SK-N-SH (cell line): ENCODE data around the gene UST. TPM values are rescaled to one million over a fixed set of nuclear protein-coding genes. Genes with fewer than 3 reads are reported as not detected.

Experiments
- CTCF ChIA-PET: fragments of 300-600, 350-600 bp; formaldehyde crosslinking; extraction: SDS; loops from one replicate; lab custom pipeline; 2021; lab: Yijun Ruan, JAX
- POLR2A ChIA-PET: fragments of 350-600 bp; sonication (Branson Sonifier 250); formaldehyde crosslinking; extraction: SDS; loops from one replicate; lab custom pipeline; 2020; ENCODE audit warnings: antibody characterized with exemption, inconsistent platforms; lab: Yijun Ruan, JAX
- DNase-seq: peaks from one replicate; pipeline ENCODE4 v3.0.0; 2012
- H2AFZ ChIP-seq: fragments of 200-600 bp; sonication (generic); 2 replicates; pipeline ENCODE4 v1.8.1; 2016; ENCODE audit warnings: antibody characterized with exemption, mild to moderate bottlenecking, low read depth
- H3F3A ChIP-seq: fragments of 200-600 bp; sonication (generic); replicated peaks from 2 replicates; pipeline ENCODE3; 2016; ENCODE audit warnings: antibody characterized with exemption, mild to moderate bottlenecking; ENCODE audit not compliant: insufficient read depth
- H3K27ac ChIP-seq, 2 experiments: fragments of 200-500 bp in 1 of 2; fragments of 200-600 bp in 1 of 2; sonication (Bioruptor generic) in 1 of 2; sonication (generic), shearing (Covaris generic) in 1 of 2; 2 replicates each; pipeline versions ENCODE4 v1.5.1 to v1.6.1; 2014 to 2016; ENCODE audit warnings: low read depth in 2 of 2, inconsistent platforms in 1 of 2, low read length in 1 of 2, mild to moderate bottlenecking in 1 of 2, mixed read lengths in 1 of 2
- H3K27me3 ChIP-seq: fragments of 200-600 bp; sonication (generic), shearing (Covaris generic); 2 replicates; pipeline ENCODE4 v1.6.1; 2016; ENCODE audit warnings: mixed run types; ENCODE audit not compliant: insufficient read depth
- H3K36me3 ChIP-seq, 2 experiments: fragments of 200-500 bp in 1 of 2; fragments of 200-600 bp in 1 of 2; sonication (Bioruptor generic) in 1 of 2; sonication (generic) in 1 of 2; replicated peaks in 1 of 2; 2 replicates each; pipeline versions ENCODE3 to v1.5.1; 2014 to 2016; ENCODE audit warnings: low read length in 1 of 2, mild to moderate bottlenecking in 1 of 2; ENCODE audit not compliant: insufficient read depth in 2 of 2, control insufficient read depth in 1 of 2
- H3K4me1 ChIP-seq, 2 experiments: fragments of 200-500 bp in 1 of 2; fragments of 200-600 bp in 1 of 2; sonication (Bioruptor generic) in 1 of 2; sonication (generic), shearing (Covaris generic) in 1 of 2; 2 replicates each; pipeline versions ENCODE4 v1.5.1 to v1.6.1; 2014 to 2016; ENCODE audit warnings: low read depth in 1 of 2, low read length in 1 of 2, mixed run types in 1 of 2; ENCODE audit not compliant: insufficient read depth in 2 of 2, control insufficient read depth in 1 of 2
- H3K4me2 ChIP-seq: fragments of 200-600 bp; sonication (generic), shearing (Covaris generic); 2 replicates; pipeline ENCODE4 v1.6.1; 2017; ENCODE audit warnings: mixed run types
- H3K4me3 ChIP-seq, 2 experiments: fragments of 200-500 bp in 1 of 2; fragments of 200-600 bp in 1 of 2; sonication (Bioruptor generic) in 1 of 2; sonication (generic), shearing (Covaris generic) in 1 of 2; 2 replicates each; pipeline versions ENCODE4 v1.5.1 to v1.8.1; 2014 to 2016; ENCODE audit warnings: low read depth in 2 of 2, inconsistent platforms in 1 of 2, low read length in 1 of 2, mild to moderate bottlenecking in 1 of 2, mixed read lengths in 1 of 2, moderate library complexity in 1 of 2
- H3K79me2 ChIP-seq: fragments of 200-600 bp; sonication (generic); 2 replicates; pipeline ENCODE4 v1.8.1; 2017; ENCODE audit warnings: mild to moderate bottlenecking; ENCODE audit not compliant: insufficient read depth
- H3K9ac ChIP-seq: fragments of 200-600 bp; sonication (generic); 2 replicates; pipeline ENCODE4 v1.6.1; 2017; ENCODE audit warnings: mixed run types
- H3K9me2 ChIP-seq: fragments of 200-600 bp; sonication (generic); 2 replicates; pipeline ENCODE4 v1.6.1; 2017; ENCODE audit warnings: mixed run types
- H3K9me3 ChIP-seq: fragments of 200-600 bp; sonication (generic); 2 replicates; pipeline ENCODE4 v1.6.1; 2017; ENCODE audit warnings: mixed run types, mild to moderate bottlenecking, moderate library complexity
- H4K20me1 ChIP-seq: fragments of 200-600 bp; sonication (generic); 2 replicates; pipeline ENCODE4 v1.6.1; 2017; ENCODE audit warnings: mild to moderate bottlenecking, mixed run types; ENCODE audit not compliant: insufficient read depth
- CHD2 ChIP-seq: fragments of 150-350 bp; IDR thresholded peaks from 2 replicates; pipeline ENCODE4 v1.6.1; 2018; ENCODE audit warnings: low read length; ENCODE audit not compliant: partially characterized antibody
- CTCF ChIP-seq: fragments of 200-600 bp; sonication (generic); IDR thresholded peaks from 2 replicates; pipeline ENCODE4 v1.6.1; 2017; ENCODE audit warnings: antibody characterized with exemption, mild to moderate bottlenecking, moderate library complexity
- EP300 ChIP-seq, 2 experiments: IDR thresholded peaks; 2 replicates each; pipeline versions ENCODE4 v1.4.0 to v1.6.1; 2012; ENCODE audit warnings: borderline replicate concordance in 1 of 2, low read depth in 1 of 2, low read length in 1 of 2
- EZH2phosphoT487 ChIP-seq: fragments of 200-600 bp; sonication (generic); IDR thresholded peaks from 2 replicates; pipeline ENCODE4 v1.6.1; 2017; ENCODE audit warnings: low read depth, mixed run types, mild to moderate bottlenecking, antibody characterized with exemption, moderate library complexity, borderline replicate concordance
- FOXJ3 ChIP-seq: sonication (generic); formaldehyde crosslinking; IDR thresholded peaks from 2 replicates; pipeline ENCODE4 v1.5.1; 2020; ENCODE audit warnings: mild to moderate bottlenecking, missing genetic modification reagents
- FOXM1 ChIP-seq: IDR thresholded peaks from 2 replicates; pipeline ENCODE4 v1.4.0; 2012; ENCODE audit warnings: low read depth, mild to moderate bottlenecking
- GATA2 ChIP-seq: sonication (generic); formaldehyde crosslinking; IDR thresholded peaks from 2 replicates; pipeline ENCODE4 v1.5.0; 2020; ENCODE audit warnings: mild to moderate bottlenecking, missing genetic modification reagents
- IRF3 ChIP-seq: fragments of 150-350 bp; IDR thresholded peaks from 2 replicates; pipeline ENCODE4 v1.6.1; 2016; ENCODE audit warnings: mild to moderate bottlenecking, low read depth, low read length
- JUND ChIP-seq: IDR thresholded peaks from 2 replicates; pipeline ENCODE4 v1.4.0; 2012
- MEF2A ChIP-seq: IDR thresholded peaks from 2 replicates; pipeline ENCODE4 v1.4.0; 2012; ENCODE audit warnings: low read depth, borderline replicate concordance
- NFIC ChIP-seq: IDR thresholded peaks from 2 replicates; pipeline ENCODE4 v1.4.0; 2012; ENCODE audit warnings: borderline replicate concordance
- POLR2AphosphoS5 ChIP-seq: IDR thresholded peaks from 2 replicates; pipeline ENCODE4 v1.6.1; 2012; ENCODE audit warnings: low read depth, low read length
- RFX5 ChIP-seq: IDR thresholded peaks from 2 replicates; pipeline ENCODE4 v1.6.1; 2012; ENCODE audit warnings: mild to moderate bottlenecking, improper control_type of control experiment, low read length
- RXRA ChIP-seq: IDR thresholded peaks from 2 replicates; pipeline ENCODE4 v1.4.0; 2012; ENCODE audit warnings: low read depth, mild to moderate bottlenecking, borderline replicate concordance
- SMC3 ChIP-seq: IDR thresholded peaks from 2 replicates; pipeline ENCODE4 v1.6.1; 2012; ENCODE audit warnings: low read depth, low read length, improper control_type of control experiment
- TCF12 ChIP-seq: IDR thresholded peaks from 2 replicates; pipeline ENCODE4 v1.4.0; 2012
- TEAD4 ChIP-seq: IDR thresholded peaks from 2 replicates; pipeline ENCODE4 v1.4.0; 2012; ENCODE audit warnings: mild to moderate bottlenecking, borderline replicate concordance; ENCODE audit not compliant: insufficient read depth
- USF2 ChIP-seq: fragments of 150-350 bp; IDR thresholded peaks from 2 replicates; pipeline ENCODE4 v1.6.1; 2017; ENCODE audit warnings: antibody characterized with exemption, low read length, low read depth, borderline replicate concordance
- WGBS: methylation state at CpG from one replicate; pipeline ENCODE4 v1.1.6; 2017; ENCODE audit warnings: low lambda C conversion rate; 5-methylcytosine and 5-hydroxymethylcytosine counted together
- polyA plus RNA-seq, 3 experiments: library from polyadenylated mRNA; depleted of rRNA; stranded (reverse); fragments of >200 nt; gene quantifications; 2 replicates each; pipeline ENCODE4 v1.2.3, GENCODE V29; 2012

The UST gene
- polyA plus RNA-seq, 1 of the 3 experiments (the other 2 are of a cell fraction) = 1.7 TPM

GRCh38 chr6:149033454-149033853 lies 286.6 kb downstream of the UST start:
- Histone ChIP-seq H3K4me3 (no peak overlapping the region), H2AFZ (peak overlapping the region; percentile 81), H3K27ac (peak overlapping the region; percentile 62 to 100; a peak in 3 of 4 replicates), H3K9me3 (no peaks in the 10 kb centered on the region), H3F3A (peaks cover 41% of the 10 kb centered on the region), H3K27me3 (no peaks in the 10 kb centered on the region), H4K20me1 (no peaks in the 10 kb centered on the region), H3K9me2 (no peaks in the 10 kb centered on the region), H3K36me3 (no peaks in the 10 kb centered on the region), H3K4me1 (peaks cover 13% of the 10 kb centered on the region in 2 experiments), H3K79me2 (peaks cover 16% of the 10 kb centered on the region), H3K9ac (peak overlapping the region; percentile 93), H3K4me2 (peak overlapping the region; percentile 79; the same call in 1 of the 2 replicates)
- CTCF ChIA-PET = interaction anchor here (1.0 to 6.0 kb wide), 6 partner anchors 9 to 484 kb away, joined by 3 to 104 read pairs (median 4); no protein-coding TSS in a partner anchor
- WGBS = 58% methylated on average over 5 of the region's 5 CpGs
- TF ChIP-seq JUND = no peak
- no peak for TF ChIP-seq EZH2phosphoT487
- no peak for TF ChIP-seq RXRA
- POLR2A ChIA-PET = no interaction called here
- DNase-seq = no peak

GRCh38 chr6:149035766-149036165 lies 288.9 kb downstream of the UST start:
- peaks cover 13% of the 10 kb centered on the region in 2 experiments for H3K4me1 ChIP-seq
- no peaks in the 10 kb centered on the region for H4K20me1 ChIP-seq
- H3K4me2 ChIP-seq = no peak overlapping the region
- no peak overlapping the region for H3K9ac ChIP-seq
- H3K79me2 ChIP-seq = peaks cover 5% of the 10 kb centered on the region; the same call in 1 of the 2 replicates
- peaks cover 31% of the 10 kb centered on the region for H3F3A ChIP-seq
- no peak overlapping the region for H3K27ac ChIP-seq
- no peaks in the 10 kb centered on the region for H3K9me3 ChIP-seq
- H3K9me2 ChIP-seq = no peaks in the 10 kb centered on the region
- H3K4me3 ChIP-seq = no peak overlapping the region
- H3K27me3 ChIP-seq = no peaks in the 10 kb centered on the region
- WGBS = 58% methylated on average over 4 of the region's 5 CpGs
- no peaks in the 10 kb centered on the region for H3K36me3 ChIP-seq
- TF ChIP-seq CTCF = no peak
- no peak for TF ChIP-seq RFX5
- no peak for TF ChIP-seq POLR2AphosphoS5
- no peak for TF ChIP-seq FOXM1
- TF ChIP-seq NFIC = no peak
- no peak for TF ChIP-seq TEAD4
- TF ChIP-seq USF2 = no peak
- TF ChIP-seq TCF12 = no peak
- TF ChIP-seq IRF3 = no peak
- no peak for TF ChIP-seq CHD2
- TF ChIP-seq GATA2 (CRISPR knock-in tag) = no peak
- no peak for TF ChIP-seq SMC3
- no peak for TF ChIP-seq MEF2A
- no peak for TF ChIP-seq FOXJ3
- no peak for TF ChIP-seq EP300 (IDR thresholded peaks at IDR 0.05; ENCODE audit: borderline replicate concordance in 1 of 2, low read depth in 1 of 2, low read length in 1 of 2)
- ChIA-PET CTCF (interaction anchor here (3.2 kb wide), 1 partner anchor 396 kb away, joined by 15 read pairs; no protein-coding TSS in a partner anchor), POLR2A (interaction anchor here (0.5 kb wide), 1 partner anchor 96 kb away, joined by 3 read pairs; no protein-coding TSS in a partner anchor)
- DNase-seq = no peak
- no peak overlapping the region for H2AFZ ChIP-seq
